DOHH2 (cell line): ENCODE results near the gene MLIP.

Source experiments
- EZH2phosphoT487 ChIP-seq: fragments of 200-600 bp; sonication (generic); IDR thresholded peaks from 2 replicates; pipeline ENCODE4 v1.6.1; 2017; ENCODE audit warnings: borderline replicate concordance, mild to moderate bottlenecking, antibody characterized with exemption, low read length, moderate library complexity, mixed read lengths
- TF ChIP-seq, protein P1 (sequence below): fragments of 200-600 bp; sonication (generic); IDR thresholded peaks from one replicate; pipeline ENCODE4 v1.5.1; 2014; ENCODE audit warnings: antibody characterized with exemption, mild to moderate bottlenecking, low read depth, low read length; ENCODE audit not compliant: poor library complexity, severe bottlenecking

GRCh38 chr6:54094293-54094692, 16.9 kb upstream of the MLIP start:
- TF ChIP-seq, protein P1, sequence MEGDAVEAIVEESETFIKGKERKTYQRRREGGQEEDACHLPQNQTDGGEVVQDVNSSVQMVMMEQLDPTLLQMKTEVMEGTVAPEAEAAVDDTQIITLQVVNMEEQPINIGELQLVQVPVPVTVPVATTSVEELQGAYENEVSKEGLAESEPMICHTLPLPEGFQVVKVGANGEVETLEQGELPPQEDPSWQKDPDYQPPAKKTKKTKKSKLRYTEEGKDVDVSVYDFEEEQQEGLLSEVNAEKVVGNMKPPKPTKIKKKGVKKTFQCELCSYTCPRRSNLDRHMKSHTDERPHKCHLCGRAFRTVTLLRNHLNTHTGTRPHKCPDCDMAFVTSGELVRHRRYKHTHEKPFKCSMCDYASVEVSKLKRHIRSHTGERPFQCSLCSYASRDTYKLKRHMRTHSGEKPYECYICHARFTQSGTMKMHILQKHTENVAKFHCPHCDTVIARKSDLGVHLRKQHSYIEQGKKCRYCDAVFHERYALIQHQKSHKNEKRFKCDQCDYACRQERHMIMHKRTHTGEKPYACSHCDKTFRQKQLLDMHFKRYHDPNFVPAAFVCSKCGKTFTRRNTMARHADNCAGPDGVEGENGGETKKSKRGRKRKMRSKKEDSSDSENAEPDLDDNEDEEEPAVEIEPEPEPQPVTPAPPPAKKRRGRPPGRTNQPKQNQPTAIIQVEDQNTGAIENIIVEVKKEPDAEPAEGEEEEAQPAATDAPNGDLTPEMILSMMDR: no peak
- TF ChIP-seq EZH2phosphoT487: no peak
